GM12875 (cell line): ENCODE data around the gene TCERG1L.

Source experiments
- H3K4me3 ChIP-seq: one replicate; pipeline ENCODE4 v1.5.1; 2011; ENCODE audit warnings: low read depth, low read length, control low read depth
- TF ChIP-seq, protein P1 (sequence below): IDR thresholded peaks from 2 replicates; pipeline ENCODE4 v1.5.1; 2011; ENCODE audit warnings: low read depth, mild to moderate bottlenecking, control low read depth, inconsistent platforms, low read length, moderate library complexity, borderline replicate concordance; ENCODE audit not compliant: insufficient read depth

TCERG1L gene

DNA sequence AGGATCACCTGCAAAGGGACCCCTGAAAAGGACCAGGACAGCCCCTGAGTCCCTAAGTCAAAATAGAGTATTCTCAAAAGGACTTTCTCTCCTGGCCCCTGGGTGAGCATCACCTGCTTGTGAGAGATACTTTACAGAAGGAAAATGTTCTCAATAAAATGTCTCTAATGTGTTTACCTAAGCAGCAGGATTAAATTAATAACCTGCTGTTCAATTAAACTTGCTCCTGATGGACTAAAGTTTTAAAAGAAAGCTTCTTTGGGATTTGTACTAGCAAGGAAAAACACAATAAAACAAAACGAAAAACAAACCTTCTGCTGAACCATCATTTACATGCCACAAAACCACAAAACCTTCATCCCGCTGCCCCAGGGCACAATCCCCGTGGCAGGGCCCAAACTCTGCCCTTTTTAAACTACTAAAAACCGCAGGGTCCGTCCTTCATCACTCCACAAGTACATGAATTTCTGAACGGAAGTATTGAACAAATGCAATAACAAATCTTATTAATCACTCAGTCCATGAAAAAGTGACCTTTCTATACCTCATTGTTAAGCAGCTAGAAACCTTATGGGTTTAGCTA is 197.7 kb downstream of the TCERG1L start:
- H3K4me3 ChIP-seq, result no peak overlapping the region
- TF ChIP-seq, protein P1, sequence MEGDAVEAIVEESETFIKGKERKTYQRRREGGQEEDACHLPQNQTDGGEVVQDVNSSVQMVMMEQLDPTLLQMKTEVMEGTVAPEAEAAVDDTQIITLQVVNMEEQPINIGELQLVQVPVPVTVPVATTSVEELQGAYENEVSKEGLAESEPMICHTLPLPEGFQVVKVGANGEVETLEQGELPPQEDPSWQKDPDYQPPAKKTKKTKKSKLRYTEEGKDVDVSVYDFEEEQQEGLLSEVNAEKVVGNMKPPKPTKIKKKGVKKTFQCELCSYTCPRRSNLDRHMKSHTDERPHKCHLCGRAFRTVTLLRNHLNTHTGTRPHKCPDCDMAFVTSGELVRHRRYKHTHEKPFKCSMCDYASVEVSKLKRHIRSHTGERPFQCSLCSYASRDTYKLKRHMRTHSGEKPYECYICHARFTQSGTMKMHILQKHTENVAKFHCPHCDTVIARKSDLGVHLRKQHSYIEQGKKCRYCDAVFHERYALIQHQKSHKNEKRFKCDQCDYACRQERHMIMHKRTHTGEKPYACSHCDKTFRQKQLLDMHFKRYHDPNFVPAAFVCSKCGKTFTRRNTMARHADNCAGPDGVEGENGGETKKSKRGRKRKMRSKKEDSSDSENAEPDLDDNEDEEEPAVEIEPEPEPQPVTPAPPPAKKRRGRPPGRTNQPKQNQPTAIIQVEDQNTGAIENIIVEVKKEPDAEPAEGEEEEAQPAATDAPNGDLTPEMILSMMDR, result no peak

DNA sequence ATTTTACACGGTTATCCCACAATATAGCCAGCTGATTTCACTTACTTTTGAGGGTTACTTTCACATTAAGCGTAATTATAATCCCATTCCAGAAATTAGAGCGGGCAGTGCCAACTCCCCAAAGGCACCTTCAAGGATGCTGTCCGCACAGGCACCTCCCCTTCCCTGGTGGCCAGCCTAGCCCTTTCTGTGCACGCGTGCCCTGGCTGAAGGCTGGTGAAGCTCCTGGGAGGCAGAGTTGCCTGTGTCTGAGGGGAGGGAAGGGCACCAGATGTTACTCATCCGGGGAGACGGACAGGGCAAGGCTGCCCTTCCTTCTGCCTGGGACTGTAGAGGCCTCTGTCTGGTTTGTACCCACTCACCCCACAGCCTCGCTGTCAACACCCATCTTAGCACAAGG is 198.4 kb downstream of the TCERG1L start:
- TF ChIP-seq, protein P1, result no peak

GRCh38 chr10:131112691-131113090 is 198.8 kb downstream of the TCERG1L start:
- no peak overlapping the region for H3K4me3 ChIP-seq
- TF ChIP-seq, protein P1, result no peak

More for the DNA sequence above, 198.4 kb downstream of the TCERG1L start:
- no peak overlapping the region for H3K4me3 ChIP-seq

GRCh38 chr10:131111471-131112080 is 199.9 kb downstream of the TCERG1L start:
- TF ChIP-seq, protein P1, result no peak

DNA sequence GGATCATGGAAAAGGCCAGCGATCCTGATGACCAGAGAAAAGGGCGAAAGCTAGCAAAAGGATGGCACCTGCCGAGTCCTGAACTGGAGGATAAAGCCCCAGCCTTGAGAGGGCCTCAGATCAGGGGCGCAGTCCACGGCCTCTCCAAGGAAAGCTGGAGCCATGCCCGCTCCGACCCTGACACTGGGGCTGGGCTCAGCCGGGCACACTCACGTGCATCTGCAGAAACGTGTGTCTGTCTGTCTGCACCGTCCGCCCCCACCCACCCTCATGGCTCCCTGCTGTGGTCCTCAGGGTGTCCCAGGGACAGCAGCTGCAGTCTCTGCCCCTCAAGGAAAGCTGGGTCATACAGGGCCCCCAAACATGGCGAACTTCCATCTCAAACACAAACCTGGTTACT is 200.5 kb downstream of the TCERG1L start:
- TF ChIP-seq, protein P1, result no peak
- no peak overlapping the region for H3K4me3 ChIP-seq

More at GRCh38 chr10:131111471-131112080, 199.9 kb downstream of the TCERG1L start:
- no peak overlapping the region for H3K4me3 ChIP-seq

- H3K4me3 ChIP-seq, result no peak overlapping the region
- TF ChIP-seq, protein P1, result no peak
These were observed 201.2 kb downstream of the TCERG1L start for GRCh38 chr10:131110241-131110783.

DNA sequence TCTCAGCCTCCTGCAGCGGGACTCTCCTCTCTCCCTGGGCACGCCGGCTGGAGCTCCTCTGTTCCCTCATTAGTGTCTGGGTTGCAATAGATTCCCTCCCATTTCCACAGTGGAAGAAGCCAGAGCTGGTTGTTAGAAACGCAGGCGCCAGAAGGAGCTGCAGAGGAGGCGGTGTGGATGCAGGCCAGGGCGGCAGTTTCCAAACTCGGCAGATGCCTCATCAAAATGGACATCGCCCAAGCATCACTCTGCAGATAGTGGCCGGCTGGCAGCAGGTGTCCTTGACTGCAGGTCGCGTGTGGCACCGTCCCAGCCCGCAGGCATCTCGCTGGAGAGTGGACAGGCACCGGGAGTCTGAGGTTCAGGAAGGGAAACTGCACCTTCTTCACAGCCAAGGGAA is 201.8 kb downstream of the TCERG1L start:
- TF ChIP-seq, protein P1, result no peak
- no peak overlapping the region for H3K4me3 ChIP-seq
